NCI-H2227 (cell line): Measurements from ENCODE around the gene MACROH2A2.
A peak's percentile ranks its signal among the peaks of the same experiment; 100 is the strongest.
"Not testable (repeated sequence)": the region's sequence is repeated elsewhere in the genome, so short reads cannot be mapped to it uniquely, and the experiment has no call there.

Experiments
- DNase-seq: peaks from one replicate; lab custom pipeline; 2025; ENCODE audit not compliant: unreplicated experiment; lab: John Stamatoyannopoulos, UW

Gene MACROH2A2

DNA sequence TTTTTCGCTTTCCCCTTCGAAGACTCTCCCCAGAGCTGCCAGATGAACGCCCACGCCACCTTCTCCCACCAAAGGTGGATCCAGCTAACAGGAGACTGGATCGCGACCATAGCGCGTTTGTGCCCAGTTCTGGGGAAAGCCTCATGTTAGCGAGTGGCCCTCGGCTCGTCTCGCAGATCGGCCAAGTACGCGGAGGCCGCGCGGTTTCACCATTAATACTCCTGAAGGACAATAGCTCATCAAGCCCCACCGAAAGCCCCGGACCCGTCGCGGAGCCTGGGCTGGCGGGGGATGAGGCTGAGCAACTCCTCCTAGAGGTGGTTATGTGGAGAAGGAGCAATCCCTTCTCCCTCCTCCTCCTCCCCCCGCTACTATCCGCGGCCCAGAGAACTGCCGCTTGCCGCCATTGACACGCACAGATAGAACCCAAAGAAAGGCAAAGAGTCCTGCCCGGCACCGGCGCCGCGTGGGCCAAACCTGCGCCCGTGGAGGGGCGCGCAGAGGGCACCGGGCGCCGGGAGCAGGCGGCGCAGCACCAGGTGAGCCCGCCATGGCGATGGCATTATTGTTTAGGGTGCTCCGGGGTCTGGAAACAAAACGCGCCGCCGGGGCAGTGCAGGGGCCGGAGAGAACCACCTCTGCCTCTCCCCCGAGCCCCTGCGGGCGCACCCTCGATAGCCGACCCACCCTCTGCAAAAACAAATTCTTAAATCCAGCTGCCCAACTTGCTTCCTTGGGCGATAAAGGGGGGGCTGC, at the start of gene MACROH2A2:
Gene MACROH2A2 (plus strand): TSS at position 385 of the 756 bp plus-strand sequence. CDS start 22,813 bp downstream, outside the sequence.
- DNase-seq, result peak; percentile 61

- no peak for DNase-seq
Measured at GRCh38 chr10:70007116-70007820, 45.4 kb upstream of the MACROH2A2 start.

DNA sequence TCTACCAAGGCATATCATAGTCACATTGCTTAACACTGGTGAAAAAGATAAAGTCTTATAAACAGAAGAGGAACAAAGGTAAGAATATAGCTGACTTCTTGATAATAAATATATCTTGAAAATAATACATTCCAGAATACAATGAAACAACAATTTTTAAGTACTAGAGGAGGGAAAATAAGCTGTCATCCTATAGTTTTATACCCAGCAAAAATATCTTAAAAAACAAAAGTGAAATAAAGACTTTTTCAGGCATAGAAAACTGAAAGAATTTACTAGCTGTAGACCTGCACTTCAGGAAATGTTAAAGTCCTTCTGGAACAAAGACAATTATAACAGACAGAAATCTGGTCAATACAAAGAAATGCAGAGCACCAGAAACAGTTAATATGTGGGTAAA, 21.4 kb upstream of the MACROH2A2 start:
- no peak for DNase-seq

- DNase-seq, result no peak
Measured at GRCh38 chr10:70032667-70033289, 19.9 kb upstream of the MACROH2A2 start.

- DNase-seq, result no peak
Measured at GRCh38 chr10:70034232-70034631, 18.4 kb upstream of the MACROH2A2 start.

DNA sequence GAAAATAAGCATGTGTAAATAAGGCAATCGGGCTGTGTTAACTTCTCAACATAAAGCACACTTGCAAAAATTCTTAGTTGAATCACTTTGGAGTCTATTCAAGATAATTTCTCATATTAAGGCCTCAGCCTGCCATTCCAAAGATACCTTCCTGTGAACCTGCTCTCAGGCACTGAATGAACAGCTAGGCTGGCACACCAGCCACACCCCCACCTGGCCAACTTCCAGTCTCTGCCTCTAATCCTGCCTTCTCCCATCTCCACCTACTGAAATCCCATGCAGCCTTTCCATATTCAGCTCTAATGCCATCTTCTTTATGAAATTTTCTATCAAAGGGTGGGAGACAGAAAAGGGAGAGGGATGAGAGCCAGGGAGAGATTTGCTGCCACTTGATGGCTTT, 17.1 kb upstream of the MACROH2A2 start:
- DNase-seq, result no peak

DNA sequence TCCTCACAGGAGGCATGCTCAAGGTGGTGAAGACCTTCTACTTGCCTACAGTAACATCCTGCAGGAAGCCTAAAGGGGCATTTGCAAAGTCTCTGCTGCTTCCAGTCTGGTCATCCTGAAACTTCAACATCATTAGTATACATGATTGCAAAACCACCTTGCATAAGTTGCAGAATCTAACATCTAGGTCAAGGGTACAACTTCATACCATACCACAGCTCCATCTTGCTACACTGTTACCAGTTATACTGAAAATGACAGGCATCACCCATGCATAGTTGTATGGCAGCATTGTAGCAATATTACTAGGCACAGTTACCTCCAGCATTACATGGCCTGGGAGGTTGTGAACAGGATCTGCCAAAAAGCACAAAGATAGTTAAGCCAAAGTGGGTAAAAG, 13.7 kb upstream of the MACROH2A2 start:
- DNase-seq, result no peak

- no peak for DNase-seq
Measured at GRCh38 chr10:70041016-70041415, 11.6 kb upstream of the MACROH2A2 start.

DNA sequence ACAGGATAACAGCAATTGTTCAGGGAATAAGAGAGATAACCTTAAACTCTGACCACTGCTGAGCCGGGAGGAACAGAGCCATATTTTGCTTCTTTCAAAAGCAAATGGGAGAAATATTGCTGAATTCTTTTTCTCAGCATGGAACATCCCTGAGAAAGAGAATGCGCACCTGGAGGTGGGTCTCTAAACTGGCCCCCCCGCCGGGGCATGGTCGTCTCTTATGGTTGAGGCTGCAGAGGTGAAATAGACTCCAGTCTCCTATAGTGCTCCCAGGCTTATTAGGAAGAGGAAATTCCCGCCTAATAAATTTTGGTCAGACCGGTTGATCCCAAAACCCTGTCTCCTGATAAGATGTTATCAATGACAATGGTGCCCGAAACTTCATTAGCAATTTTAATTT, 10.9 kb upstream of the MACROH2A2 start:
- DNase-seq, result not testable (repeated sequence)

- DNase-seq, result not testable (repeated sequence)
Measured at GRCh38 chr10:70047066-70047465, 5.6 kb upstream of the MACROH2A2 start.

DNA sequence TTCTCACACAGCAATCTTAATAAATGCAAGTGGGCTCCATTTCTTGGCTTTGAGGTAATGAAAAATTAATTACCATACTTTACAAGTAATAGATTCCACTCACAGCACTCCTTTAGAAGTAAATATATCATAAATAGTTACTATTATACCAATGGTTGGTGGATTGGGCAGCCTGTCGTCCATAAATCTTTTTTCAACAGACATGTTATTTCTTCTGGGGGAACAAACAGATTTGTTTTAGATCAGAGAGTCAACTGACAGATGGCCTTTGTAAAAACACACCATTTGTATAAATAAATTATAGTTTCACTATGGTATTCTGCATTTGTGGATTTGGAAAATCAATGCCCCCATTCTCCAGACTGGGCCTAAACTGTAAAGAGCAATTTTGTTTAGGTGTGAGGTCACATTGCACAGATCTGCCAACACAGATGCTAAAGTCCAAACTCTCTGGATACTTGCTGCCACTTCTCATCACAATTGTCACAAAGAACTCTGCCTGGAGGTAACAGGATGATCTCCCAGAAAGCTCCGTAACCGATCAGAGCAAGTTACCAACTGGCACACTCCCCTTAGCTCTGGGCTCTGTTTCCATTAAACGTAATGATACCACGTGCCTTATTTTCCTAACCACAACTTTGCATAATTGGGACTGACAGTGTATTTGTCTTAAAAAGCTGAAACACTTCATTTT, 4.5 kb upstream of the MACROH2A2 start:
- no peak for DNase-seq

GRCh38 chr10:70051848-70052247, 798 bp upstream of the MACROH2A2 start:
- no peak for DNase-seq

GRCh38 chr10:70053218-70053840, 683 bp downstream of the MACROH2A2 start:
- DNase-seq, result peak; percentile 33

DNA sequence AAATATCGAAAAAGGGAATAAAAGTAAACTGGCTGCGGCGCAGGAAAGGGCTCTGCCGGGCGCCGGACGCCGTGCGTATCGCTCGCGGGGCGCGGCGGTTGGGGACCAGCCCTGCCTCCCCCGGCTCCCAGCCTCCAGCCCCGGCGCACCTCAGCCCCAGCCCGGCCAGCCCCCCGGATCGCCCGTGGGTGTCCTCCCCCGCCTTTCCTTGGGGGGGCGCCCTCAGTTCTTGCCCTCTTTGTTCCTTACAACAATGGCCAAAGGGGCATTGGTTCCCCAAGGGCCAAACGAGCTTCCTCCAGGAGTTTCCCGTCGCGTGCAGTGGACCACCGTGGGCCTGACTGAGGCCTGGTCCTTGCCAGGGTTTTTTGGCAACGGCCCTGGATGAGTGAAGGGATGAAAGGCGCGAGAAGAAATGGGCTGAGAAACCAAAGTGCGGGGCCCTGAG, 1.2 kb downstream of the MACROH2A2 start:
- peak; percentile 18 for DNase-seq

DNA sequence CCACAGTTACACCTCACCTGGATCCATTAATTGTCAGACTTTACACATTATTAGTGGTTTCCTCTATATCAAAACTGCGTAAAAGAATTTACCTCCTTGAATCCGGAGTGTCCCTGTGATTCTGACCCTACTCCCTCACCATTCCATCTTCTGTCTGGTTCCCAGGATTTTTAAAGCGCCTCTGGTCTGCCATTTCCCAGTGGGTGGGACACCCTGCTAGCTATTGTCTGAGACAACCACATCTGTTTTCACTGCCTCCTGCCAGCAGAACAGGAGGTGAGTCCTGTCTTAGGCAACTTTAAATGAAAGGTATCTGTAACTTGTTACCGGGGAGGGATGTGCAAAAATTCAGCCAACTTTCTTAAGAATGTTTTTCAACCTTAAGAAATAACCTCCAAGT, 2.3 kb downstream of the MACROH2A2 start:
- no peak for DNase-seq

DNA sequence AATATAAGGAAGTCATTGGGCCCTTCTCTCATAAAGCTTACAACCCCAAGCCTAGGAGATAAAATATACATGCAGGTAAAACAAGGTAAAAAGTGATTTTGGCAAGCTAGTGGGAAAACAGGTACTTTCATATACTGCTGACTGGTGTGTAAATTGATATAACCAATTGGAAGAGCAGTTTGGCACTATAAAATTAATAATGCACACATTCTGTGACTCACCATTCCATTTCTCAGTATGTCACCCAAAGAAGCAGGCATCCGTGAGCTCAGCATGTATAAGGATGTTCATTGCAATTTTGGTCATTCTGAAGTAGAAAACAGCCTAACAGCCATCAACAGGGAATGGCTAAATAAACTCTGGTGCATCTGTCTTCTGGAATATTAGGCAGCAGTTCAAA, 2.9 kb downstream of the MACROH2A2 start:
- DNase-seq, result no peak

DNA sequence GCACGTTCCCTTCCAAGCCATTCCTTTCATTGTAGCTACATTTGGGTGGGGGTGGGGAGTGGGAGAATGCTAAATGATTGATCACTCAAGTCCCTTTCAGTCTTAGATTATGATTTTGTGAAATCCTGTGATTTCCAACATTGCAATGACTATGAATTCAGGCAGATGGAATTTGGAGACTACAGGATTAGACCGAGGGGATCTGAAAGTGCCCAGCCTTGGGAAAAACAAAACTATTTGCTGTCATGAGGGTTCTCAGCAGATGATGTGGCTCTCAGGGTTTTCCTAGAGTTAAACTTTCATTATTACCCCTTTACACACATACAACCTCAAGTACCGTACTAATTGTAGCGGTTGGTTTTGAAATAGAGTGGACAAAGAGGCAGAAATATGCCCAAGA, 4.7 kb downstream of the MACROH2A2 start:
- DNase-seq, result no peak

- DNase-seq, result no peak
Measured at GRCh38 chr10:70060389-70060788, 7.7 kb downstream of the MACROH2A2 start.

- DNase-seq, result no peak
Measured at GRCh38 chr10:70063418-70064098, 10.9 kb downstream of the MACROH2A2 start.

GRCh38 chr10:70064486-70064885, 11.8 kb downstream of the MACROH2A2 start:
- DNase-seq, result no peak
